ENCODE measurements around the gene PDLIM5.

The PDLIM5 gene

GRCh38 chr4:94669672-94670664, 218.2 kb downstream of the PDLIM5 start:
- ChIA-PET CTCF (interaction anchor here (0.7 kb wide), 1 partner anchor 364 kb away, joined by 3 read pairs; no protein-coding TSS in a partner anchor), POLR2A (ENCODE audit: low non-redundant PET) (no interaction called here)
- no peak overlapping the region for H3K27ac ChIP-seq
- TF ChIP-seq, protein P1, sequence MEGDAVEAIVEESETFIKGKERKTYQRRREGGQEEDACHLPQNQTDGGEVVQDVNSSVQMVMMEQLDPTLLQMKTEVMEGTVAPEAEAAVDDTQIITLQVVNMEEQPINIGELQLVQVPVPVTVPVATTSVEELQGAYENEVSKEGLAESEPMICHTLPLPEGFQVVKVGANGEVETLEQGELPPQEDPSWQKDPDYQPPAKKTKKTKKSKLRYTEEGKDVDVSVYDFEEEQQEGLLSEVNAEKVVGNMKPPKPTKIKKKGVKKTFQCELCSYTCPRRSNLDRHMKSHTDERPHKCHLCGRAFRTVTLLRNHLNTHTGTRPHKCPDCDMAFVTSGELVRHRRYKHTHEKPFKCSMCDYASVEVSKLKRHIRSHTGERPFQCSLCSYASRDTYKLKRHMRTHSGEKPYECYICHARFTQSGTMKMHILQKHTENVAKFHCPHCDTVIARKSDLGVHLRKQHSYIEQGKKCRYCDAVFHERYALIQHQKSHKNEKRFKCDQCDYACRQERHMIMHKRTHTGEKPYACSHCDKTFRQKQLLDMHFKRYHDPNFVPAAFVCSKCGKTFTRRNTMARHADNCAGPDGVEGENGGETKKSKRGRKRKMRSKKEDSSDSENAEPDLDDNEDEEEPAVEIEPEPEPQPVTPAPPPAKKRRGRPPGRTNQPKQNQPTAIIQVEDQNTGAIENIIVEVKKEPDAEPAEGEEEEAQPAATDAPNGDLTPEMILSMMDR (conservative IDR thresholded peaks at IDR 0.05; ENCODE audit: low read depth): no peak
- no peak for DNase-seq (ENCODE audit: low spot score)

DNA sequence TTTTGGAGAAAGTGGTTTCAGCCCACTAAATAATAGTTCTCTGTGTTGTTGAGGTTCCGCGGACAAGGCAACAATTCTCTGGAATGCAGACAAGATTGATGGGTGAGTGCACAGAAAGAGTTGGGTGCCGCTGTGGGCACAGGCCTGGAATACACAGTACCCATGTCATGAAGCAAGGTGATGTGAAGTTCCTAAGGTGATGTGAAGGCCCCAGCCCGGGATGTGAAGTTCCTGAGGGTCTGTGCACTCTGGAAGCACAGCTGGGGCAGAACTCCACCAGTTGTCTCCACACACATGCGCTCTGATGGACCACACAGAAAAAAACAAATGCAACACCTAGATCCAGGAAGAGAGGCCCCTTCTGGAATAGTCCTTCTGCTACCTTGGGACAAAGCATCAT, 219.4 kb downstream of the PDLIM5 start:
- ChIA-PET CTCF (interaction anchor here (0.7 kb wide), 3 partner anchors 18 to 363 kb away, joined by 3 to 4 read pairs (median 3); no protein-coding TSS in a partner anchor), POLR2A (ENCODE audit: low non-redundant PET) (no interaction called here)
- no peak overlapping the region for H3K27ac ChIP-seq
- TF ChIP-seq, protein P1 (conservative IDR thresholded peaks at IDR 0.05; ENCODE audit: low read depth): no peak
- no peak for DNase-seq (ENCODE audit: low spot score)

DNA sequence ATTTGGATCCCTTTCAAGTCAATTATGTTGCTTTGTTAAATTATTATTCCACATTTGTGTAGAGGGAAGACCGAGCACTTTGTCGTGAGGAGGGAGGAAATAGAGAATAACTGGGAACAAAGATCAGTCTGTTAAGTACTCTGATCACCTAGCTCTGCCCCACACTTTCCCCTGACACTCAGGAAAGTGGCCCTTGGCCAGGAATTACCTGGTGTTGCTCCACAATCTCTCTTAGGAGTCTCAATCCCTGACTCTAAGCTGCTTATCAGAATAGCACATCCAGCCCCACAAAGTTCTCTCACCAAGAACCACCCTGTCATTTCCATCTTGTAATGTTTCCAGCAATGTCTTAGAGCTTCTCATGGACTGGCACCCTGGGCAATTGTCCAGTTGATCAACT, 222.2 kb downstream of the PDLIM5 start:
- H3K27ac ChIP-seq: no peak overlapping the region
- POLR2A ChIA-PET (ENCODE audit: low non-redundant PET): no interaction called here
- TF ChIP-seq, protein P1 (conservative IDR thresholded peaks at IDR 0.05; ENCODE audit: low read depth): no peak
- DNase-seq (ENCODE audit: low spot score): no peak
- CTCF ChIA-PET: no interaction called here

DNA sequence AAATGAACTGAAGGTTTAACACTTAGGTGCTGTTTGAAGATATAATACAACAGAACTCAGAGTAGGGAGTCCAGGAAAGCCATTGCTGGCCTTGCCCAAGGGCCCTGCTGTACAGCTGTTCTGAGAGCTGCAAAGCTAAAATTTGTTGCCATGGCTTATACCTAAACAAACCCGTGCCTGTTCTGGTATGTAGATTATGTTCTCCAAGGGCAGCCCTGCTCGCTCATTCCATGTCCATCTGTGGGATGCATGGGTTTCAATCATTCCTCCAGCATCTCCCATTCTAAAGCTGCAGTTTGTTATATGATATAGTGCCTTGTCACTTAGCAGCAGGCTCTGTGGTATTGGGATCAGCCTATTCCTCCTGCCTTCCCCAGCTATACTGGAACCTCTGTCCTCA, 225.2 kb downstream of the PDLIM5 start:
- no peak overlapping the region for H3K27ac ChIP-seq
- POLR2A ChIA-PET (ENCODE audit: low non-redundant PET): no interaction called here
- TF ChIP-seq, protein P1 (conservative IDR thresholded peaks at IDR 0.05; ENCODE audit: low read depth): no peak
- DNase-seq (ENCODE audit: low spot score): no peak
- CTCF ChIA-PET: no interaction called here

DNA sequence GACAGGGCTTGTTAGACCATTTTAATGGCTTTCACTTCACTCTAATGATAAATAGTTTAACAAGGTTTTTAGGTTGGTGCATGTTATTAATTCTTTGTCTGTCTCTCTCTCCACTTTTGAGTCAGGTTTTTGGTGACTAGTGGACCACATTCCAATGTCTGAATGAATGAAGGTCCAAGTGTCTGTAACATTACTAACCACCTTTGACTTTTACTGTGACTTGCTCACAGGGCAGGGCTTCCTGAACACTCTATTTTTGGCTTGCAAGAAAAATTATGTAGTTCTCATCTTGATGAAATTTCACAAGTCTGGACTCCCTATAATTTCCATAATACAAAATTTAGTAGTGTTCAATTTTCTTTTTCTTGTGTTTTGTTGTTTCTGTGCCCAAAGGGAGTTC, 227.2 kb downstream of the PDLIM5 start:
- TF ChIP-seq, protein P1 (conservative IDR thresholded peaks at IDR 0.05; ENCODE audit: low read depth): no peak
- H3K27ac ChIP-seq: no peak overlapping the region
- peak; percentile 5 for DNase-seq (ENCODE audit: low spot score)
- POLR2A ChIA-PET (ENCODE audit: low non-redundant PET): no interaction called here
- CTCF ChIA-PET: no interaction called here

GRCh38 chr4:94680176-94680862, 228.6 kb downstream of the PDLIM5 start:
- POLR2A ChIA-PET (ENCODE audit: low non-redundant PET): interaction anchor here (0.6 kb wide), 1 partner anchor 229 kb away, joined by 3 read pairs; no protein-coding TSS in a partner anchor
- H3K27ac ChIP-seq: no peak overlapping the region
- DNase-seq (ENCODE audit: low spot score): no peak
- TF ChIP-seq, protein P1 (conservative IDR thresholded peaks at IDR 0.05; ENCODE audit: low read depth): no peak
- CTCF ChIA-PET: no interaction called here
